GM12892 (cell line): ENCODE data around the gene PCDHA7.

Source experiments
- POLR2A ChIP-seq: IDR thresholded peaks from 2 replicates; pipeline ENCODE4 v1.6.1; 2011; ENCODE audit warnings: low read depth, low read length, control low read depth
- POLR2AphosphoS5 ChIP-seq: IDR thresholded peaks from 2 replicates; pipeline ENCODE4 v1.6.1; 2011; ENCODE audit warnings: low read depth, low read length, control low read depth
- TAF1 ChIP-seq: IDR thresholded peaks from 2 replicates; pipeline ENCODE4 v1.6.1; 2011; ENCODE audit warnings: low read depth, mild to moderate bottlenecking, control low read depth, low read length, borderline replicate concordance

DNA sequence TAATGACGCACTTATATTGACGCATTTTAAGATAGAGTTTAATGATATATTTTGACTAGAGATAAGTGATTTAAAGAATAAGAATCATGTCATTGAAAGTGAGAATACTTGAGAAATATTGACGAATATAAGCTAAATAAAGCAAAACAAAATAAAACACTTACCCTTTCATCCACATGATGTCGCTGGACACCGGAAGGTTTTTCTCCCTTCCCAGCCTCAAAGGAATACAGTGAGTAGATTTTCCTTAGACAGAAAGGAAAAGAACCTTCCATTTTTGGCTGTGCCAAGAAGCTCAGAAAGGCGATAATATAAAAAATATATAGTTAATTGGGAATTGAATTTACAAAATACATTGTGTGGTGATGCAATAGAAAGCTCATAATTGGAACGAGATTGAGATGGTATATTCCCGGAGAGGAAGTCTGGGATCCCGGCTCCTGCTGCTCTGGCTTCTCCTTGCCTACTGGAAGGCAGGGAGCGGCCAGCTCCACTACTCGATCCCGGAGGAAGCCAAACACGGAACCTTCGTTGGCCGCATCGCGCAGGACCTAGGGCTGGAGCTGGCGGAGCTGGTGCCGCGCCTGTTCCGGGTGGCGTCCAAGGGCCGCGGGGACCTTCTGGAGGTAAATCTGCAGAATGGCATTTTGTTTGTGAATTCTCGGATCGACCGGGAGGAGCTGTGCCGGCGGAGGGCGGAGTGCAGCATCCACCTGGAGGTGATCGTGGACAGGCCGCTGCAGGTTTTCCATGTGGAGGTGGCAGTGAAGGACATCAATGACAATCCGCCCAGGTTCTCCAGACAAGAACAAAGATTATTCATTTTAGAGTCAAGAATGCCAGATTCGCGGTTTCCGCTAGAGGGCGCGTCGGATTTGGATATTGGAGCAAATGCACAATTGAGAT, 12.4 kb upstream of the PCDHA7 start, which contains the start of gene PCDHA5:
- TF ChIP-seq TAF1 (no peak), POLR2A (no peak), POLR2AphosphoS5 (no peak)
